Astrocyte (in vitro differentiated cells and primary cell): ENCODE data around the gene TIMM29.

Experiments
- CTCF ChIP-seq: IDR thresholded peaks from 2 replicates; pipeline ENCODE4 v1.5.1; 2011; ENCODE audit warnings: low read depth, mild to moderate bottlenecking, inconsistent platforms, low read length, moderate library complexity; ENCODE audit not compliant: insufficient read depth
- EZH2 ChIP-seq: IDR thresholded peaks from 2 replicates; pipeline ENCODE4 v1.6.1; 2012; ENCODE audit warnings: mild to moderate bottlenecking, low read length, inconsistent platforms; ENCODE audit not compliant: insufficient read depth

GRCh38 chr19:10898633-10899032, 30.0 kb upstream of the TIMM29 start:
- TF ChIP-seq EZH2 (no peak), CTCF (no peak)
